MM.1S (cell line): ENCODE measurements around the gene MAP3K19.

Experiments
- CTCF ChIP-seq: fragments of 300-600 bp; sonication (generic); IDR thresholded peaks from 2 replicates; pipeline ENCODE4 v1.5.1; 2016; ENCODE audit warnings: antibody characterized with exemption, low read length, mixed read lengths
- EZH2 ChIP-seq: fragments of 300-600 bp; sonication (generic); optimal IDR thresholded peaks from 2 replicates; pipeline ENCODE3; 2017; ENCODE audit warnings: low read depth, mild to moderate bottlenecking, antibody characterized with exemption, low read length, mixed read lengths
- EZH2phosphoT487 ChIP-seq: fragments of 300-600 bp; sonication (generic); IDR thresholded peaks from 2 replicates; pipeline ENCODE4 v1.6.1; 2018; ENCODE audit warnings: antibody characterized with exemption, low read length

GRCh38 chr2:135076556-135076955, 29.3 kb upstream of the MAP3K19 start:
- TF ChIP-seq CTCF (no peak), EZH2 (no peak), EZH2phosphoT487 (no peak)
